Common myeloid progenitor, CD34-positive (primary cell): Measurements from ENCODE around the gene C15orf62. TPM values are rescaled to one million over a fixed set of nuclear protein-coding genes. Genes with fewer than 3 reads are reported as not detected.
A peak's percentile ranks its signal among the peaks of the same experiment; 100 is the strongest.

Experiments
- CTCF ChIA-PET: fragments of 350-600 bp; sonication (Branson Sonifier 250); formaldehyde crosslinking; loops from one replicate; lab custom pipeline; 2021; ENCODE audit warnings: antibody characterized with exemption; lab: Charles Lee
- POLR2A ChIA-PET: fragments of 350-600 bp; sonication (Branson Sonifier 250); formaldehyde crosslinking; loops from one replicate; lab custom pipeline; 2021; ENCODE audit warnings: antibody characterized with exemption; lab: Charles Lee
- DNase-seq, 3 donors: peaks; one replicate each; pipeline versions ENCODE4 v3.0.0 to v3.0.0-alpha.2; 2013
- H3K27ac ChIP-seq, 2 experiments: 1 replicate in 1 of 2; 2 replicates in 1 of 2; pipeline ENCODE4 v1.7.0; 2013; ENCODE audit warnings: inconsistent platforms in 2 of 2, low read length in 2 of 2, mild to moderate bottlenecking in 2 of 2, low read depth in 1 of 2, moderate library complexity in 1 of 2; ENCODE audit not compliant: severe bottlenecking in 2 of 2, insufficient read depth in 1 of 2, poor library complexity in 1 of 2
- H3K27me3 ChIP-seq, 5 experiments: replicated peaks in 2 of 5; 1 replicate in 3 of 5; 2 replicates in 2 of 5; pipeline versions ENCODE4 v1.6.1 to v1.7.0; 2013; ENCODE audit warnings: low read length in 4 of 5, mild to moderate bottlenecking in 2 of 5, moderate library complexity in 2 of 5, inconsistent platforms in 1 of 5; ENCODE audit not compliant: insufficient read depth in 5 of 5, control insufficient read depth in 4 of 5
- H3K36me3 ChIP-seq, 4 experiments: 1 replicate in 2 of 4; 2 replicates in 2 of 4; pipeline versions ENCODE4 v1.6.1 to v1.7.0; 2013; ENCODE audit warnings: low read length in 3 of 4, control low read depth in 1 of 4, mild to moderate bottlenecking in 1 of 4; ENCODE audit not compliant: control insufficient read depth in 4 of 4, insufficient read depth in 4 of 4
- H3K4me1 ChIP-seq, 4 experiments: 1 replicate in 3 of 4; 2 replicates in 1 of 4; pipeline versions ENCODE4 v1.6.1 to v1.7.1; 2013; ENCODE audit warnings: low read length in 3 of 4, mild to moderate bottlenecking in 3 of 4, control low read depth in 1 of 4, inconsistent platforms in 1 of 4, moderate library complexity in 1 of 4; ENCODE audit not compliant: control insufficient read depth in 4 of 4, insufficient read depth in 4 of 4; ENCODE audit errors: control extremely low read depth in 1 of 4
- H3K4me3 ChIP-seq, 7 experiments: 1 replicate in 4 of 7; 2 replicates in 3 of 7; pipeline versions ENCODE4 v1.5.1 to v1.7.0; 2013; ENCODE audit warnings: mild to moderate bottlenecking in 7 of 7, low read length in 6 of 7, moderate library complexity in 6 of 7, inconsistent platforms in 2 of 7, low read depth in 2 of 7, control low read depth in 1 of 7; ENCODE audit not compliant: insufficient read depth in 4 of 7, control insufficient read depth in 1 of 7; ENCODE audit errors: extremely low read depth in 1 of 7
- H3K9me3 ChIP-seq, 5 experiments: 1 replicate in 4 of 5; 2 replicates in 1 of 5; pipeline versions ENCODE4 v1.6.1 to v1.7.1; 2013; ENCODE audit warnings: low read length in 4 of 5, mild to moderate bottlenecking in 2 of 5, inconsistent platforms in 1 of 5, low read depth in 1 of 5, moderate library complexity in 1 of 5; ENCODE audit not compliant: control insufficient read depth in 4 of 5, insufficient read depth in 2 of 5; ENCODE audit errors: control extremely low read depth in 1 of 5
- WGBS: methylation state at CpG from one replicate; pipeline ENCODE4 v1.1.5; 2013; ENCODE audit not compliant: insufficient coverage; 5-methylcytosine and 5-hydroxymethylcytosine counted together
- polyA plus RNA-seq: library from polyadenylated mRNA; unstranded; fragments of 120-200 nt; gene quantifications from one replicate; pipeline ENCODE4 v1.2.1, GENCODE V29; 2013

The C15orf62 gene, protein sequence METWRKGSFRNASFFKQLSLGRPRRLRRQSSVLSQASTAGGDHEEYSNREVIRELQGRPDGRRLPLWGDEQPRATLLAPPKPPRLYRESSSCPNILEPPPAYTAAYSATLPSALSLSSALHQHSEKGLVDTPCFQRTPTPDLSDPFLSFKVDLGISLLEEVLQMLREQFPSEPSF
- polyA plus RNA-seq = 2.5 TPM

DNA sequence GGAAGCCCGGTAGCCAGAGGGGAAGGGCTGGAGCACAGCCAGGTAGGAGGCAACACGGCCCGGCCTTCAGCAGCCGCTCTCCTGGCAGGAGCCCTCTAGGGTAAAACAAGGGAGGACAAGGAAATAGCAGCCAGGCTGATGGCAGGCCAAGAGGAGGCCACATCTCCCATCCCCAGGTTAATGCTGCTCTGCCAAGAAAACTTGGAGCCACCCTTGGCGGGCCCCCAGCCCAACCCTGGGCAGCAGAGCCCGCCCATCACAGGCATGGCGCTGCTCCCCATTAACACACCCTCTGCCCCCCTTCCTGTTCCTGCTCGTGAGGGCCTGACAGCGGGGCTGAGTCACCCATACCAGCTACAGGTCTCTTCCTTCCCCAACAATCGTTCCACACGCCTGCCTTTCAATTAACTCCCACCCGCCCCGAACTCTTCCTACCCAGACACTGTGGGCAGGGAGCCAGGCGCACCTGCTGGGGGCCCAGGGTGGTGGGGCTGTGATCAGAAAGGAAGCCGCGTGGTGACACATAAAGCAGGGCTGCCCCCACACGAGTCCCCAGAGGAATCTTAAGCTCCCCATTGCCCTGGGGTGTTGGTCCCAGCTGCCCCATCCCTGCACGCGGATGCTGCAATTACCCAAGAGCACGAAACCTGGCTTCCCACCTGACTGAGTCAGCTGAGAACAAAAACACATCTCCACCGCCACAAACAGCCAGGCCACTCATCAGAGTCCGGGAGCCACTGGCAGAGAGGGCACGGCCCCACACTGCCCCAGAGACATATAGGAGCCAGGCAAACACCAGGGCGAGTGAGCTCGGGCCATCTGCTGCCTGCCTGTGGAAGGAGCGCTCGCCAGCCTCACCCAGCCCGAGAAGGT, at the start of gene C15orf62:
C15orf62 (plus strand) TSS at position 707 of the 873 bp plus-strand sequence. CDS start 516 bp downstream, outside the sequence.
- no peaks in the 10 kb centered on the region for H3K27me3 ChIP-seq
- DNase-seq = peak; percentile 86 to 97 (median 94)
- peaks cover under 1 to 55% (median 28%) of the 10 kb centered on the region in 4 experiments for H3K36me3 ChIP-seq
- WGBS = 9% methylated on average over 22 of the region's 28 CpGs
- H3K9me3 ChIP-seq = no peaks in the 10 kb centered on the region
- H3K27ac ChIP-seq = peak within 1 kb of the TSS; percentile 40 to 65
- POLR2A ChIA-PET = interaction anchor here (0.6 to 1.0 kb wide), 2 partner anchors 13 to 153 kb away, joined by 4 read pairs; no protein-coding TSS in a partner anchor
- peak within 1 kb of the TSS in 5 of 7 experiments; percentile 21 to 63 (median 53) for H3K4me3 ChIP-seq
- peaks cover 4 to 64% (median 52%) of the 10 kb centered on the region in 4 experiments for H3K4me1 ChIP-seq
- CTCF ChIA-PET = interaction anchor here (0.8 to 14.6 kb wide), 14 partner anchors 8 to 90 kb away, joined by 3 to 123 read pairs (median 5); partner anchors contain the start of gene RAD51

DNA sequence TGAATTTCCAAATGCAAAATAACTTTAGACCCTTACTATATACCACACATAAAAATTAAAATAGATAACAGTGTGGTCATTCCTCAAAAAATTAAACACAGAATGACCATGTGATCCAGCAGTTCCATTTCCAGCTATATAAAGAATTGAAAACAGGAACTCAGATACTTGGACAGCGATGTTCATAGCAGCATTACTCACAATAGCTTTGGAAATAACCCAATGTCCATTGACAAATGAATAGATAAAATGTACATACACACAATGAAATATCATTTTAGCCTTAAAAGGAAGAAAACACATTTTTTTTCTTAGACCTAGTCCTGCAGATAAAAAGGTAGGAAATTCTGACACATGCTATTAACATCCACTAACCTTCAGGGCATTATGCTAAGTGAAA, 48.1 kb upstream of the C15orf62 start:
- no peak for DNase-seq
- Histone ChIP-seq H3K27me3 (no peaks in the 10 kb centered on the region), H3K27ac (no peak overlapping the region), H3K4me1 (no peaks in the 10 kb centered on the region), H3K9me3 (no peaks in the 10 kb centered on the region), H3K4me3 (no peak overlapping the region), H3K36me3 (peaks cover 2 to 39% (median 11%) of the 10 kb centered on the region in 4 experiments)
- 86% methylated on average over 1 of the region's 1 CpG for WGBS
- POLR2A ChIA-PET = no interaction called here
- CTCF ChIA-PET = interaction anchor here (1.4 kb wide), 1 partner anchor 61 kb away, joined by 3 read pairs; no protein-coding TSS in a partner anchor

DNA sequence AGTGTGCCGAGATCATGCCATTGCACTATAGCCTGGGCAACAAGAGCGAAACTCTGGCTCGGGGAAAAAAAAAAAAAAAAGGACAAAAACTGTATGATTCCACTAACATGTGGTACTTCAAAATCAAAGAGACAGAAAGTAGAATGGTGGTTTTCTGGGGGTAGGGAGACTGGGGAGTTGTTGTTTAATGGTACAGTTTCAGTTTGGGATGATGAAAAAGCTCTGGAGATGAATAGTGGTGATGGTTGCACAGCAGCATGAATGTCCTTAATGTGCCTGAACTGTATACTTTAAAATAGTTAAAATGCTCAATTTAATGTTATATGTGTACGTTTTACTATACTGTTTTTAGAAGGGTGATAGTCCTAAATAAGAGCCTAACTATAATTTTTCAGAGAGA, 47.4 kb upstream of the C15orf62 start:
- ChIA-PET CTCF (interaction anchor here (0.5 to 2.0 kb wide), 3 partner anchors 22 to 252 kb away, joined by 3 to 6 read pairs (median 5); no protein-coding TSS in a partner anchor), POLR2A (interaction anchor here (0.6 kb wide), 1 partner anchor 16 kb away, joined by 12 read pairs; no protein-coding TSS in a partner anchor)
- no peaks in the 10 kb centered on the region for H3K9me3 ChIP-seq
- H3K4me3 ChIP-seq = no peak overlapping the region
- H3K27ac ChIP-seq = no peak overlapping the region
- no peaks in the 10 kb centered on the region for H3K27me3 ChIP-seq
- WGBS = 100% methylated on average over 2 of the region's 4 CpGs
- no peaks in the 10 kb centered on the region for H3K4me1 ChIP-seq
- no peak for DNase-seq
- peaks cover 3 to 39% (median 11%) of the 10 kb centered on the region in 4 experiments for H3K36me3 ChIP-seq

DNA sequence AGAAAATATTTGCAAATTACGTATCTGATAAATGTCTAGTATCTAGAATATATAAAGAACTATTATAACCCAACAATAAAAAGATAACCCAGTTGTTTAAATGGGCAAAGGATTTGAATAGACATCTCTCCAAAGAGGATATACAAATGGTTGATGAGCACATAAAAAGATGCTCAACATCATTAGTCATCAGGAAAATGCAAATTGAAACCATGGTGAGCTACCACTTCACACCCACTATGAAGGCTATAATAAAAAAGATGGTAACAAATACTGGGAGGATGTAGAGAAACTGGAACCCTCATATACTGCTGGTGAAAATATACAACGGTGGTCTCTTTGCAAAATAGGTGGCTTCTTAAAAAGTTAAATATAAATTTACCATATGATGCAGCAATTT, 46.8 kb upstream of the C15orf62 start:
- CTCF ChIA-PET = interaction anchor here (0.5 to 2.0 kb wide), 6 partner anchors 14 to 252 kb away, joined by 3 to 6 read pairs (median 5); no protein-coding TSS in a partner anchor
- DNase-seq = no peak
- H3K36me3 ChIP-seq = peaks cover 5 to 36% (median 11%) of the 10 kb centered on the region in 4 experiments
- H3K9me3 ChIP-seq = no peaks in the 10 kb centered on the region
- H3K27me3 ChIP-seq = no peaks in the 10 kb centered on the region
- no CpG with 5 or more reads among the region's 2 CpGs for WGBS
- no peaks in the 10 kb centered on the region for H3K4me1 ChIP-seq
- POLR2A ChIA-PET = interaction anchor here (0.6 kb wide), 1 partner anchor 15 kb away, joined by 12 read pairs; no protein-coding TSS in a partner anchor
- no peak overlapping the region for H3K27ac ChIP-seq
- no peak overlapping the region for H3K4me3 ChIP-seq

DNA sequence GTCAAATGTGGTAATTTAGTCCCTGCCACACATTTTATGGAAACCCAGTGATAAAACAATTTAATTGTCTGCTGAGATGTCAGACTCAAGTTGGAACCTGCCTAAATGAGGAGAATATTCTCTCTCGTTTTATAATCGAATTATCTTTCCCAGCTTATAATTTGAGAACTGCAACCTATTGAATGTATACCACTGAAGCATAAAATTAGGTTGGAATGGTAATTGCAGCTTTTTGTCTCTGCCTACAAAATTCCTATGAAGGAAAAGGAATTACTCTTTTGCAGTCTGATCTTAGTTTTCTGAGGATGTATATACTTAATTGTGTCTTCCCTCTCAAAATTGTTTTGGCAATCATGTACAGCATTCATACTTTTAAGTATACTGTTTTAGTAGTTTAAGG, 45.9 kb upstream of the C15orf62 start:
- POLR2A ChIA-PET = no interaction called here
- no peaks in the 10 kb centered on the region for H3K4me1 ChIP-seq
- H3K27me3 ChIP-seq = no peaks in the 10 kb centered on the region
- no CpG with 5 or more reads among the region's 2 CpGs for WGBS
- no peak overlapping the region for H3K27ac ChIP-seq
- no peak for DNase-seq
- CTCF ChIA-PET = interaction anchor here (0.8 to 2.0 kb wide), 6 partner anchors 15 to 52 kb away, joined by 3 to 6 read pairs (median 5); no protein-coding TSS in a partner anchor
- no peak overlapping the region for H3K4me3 ChIP-seq
- H3K36me3 ChIP-seq = peaks cover 5 to 34% (median 11%) of the 10 kb centered on the region in 4 experiments
- no peaks in the 10 kb centered on the region for H3K9me3 ChIP-seq

DNA sequence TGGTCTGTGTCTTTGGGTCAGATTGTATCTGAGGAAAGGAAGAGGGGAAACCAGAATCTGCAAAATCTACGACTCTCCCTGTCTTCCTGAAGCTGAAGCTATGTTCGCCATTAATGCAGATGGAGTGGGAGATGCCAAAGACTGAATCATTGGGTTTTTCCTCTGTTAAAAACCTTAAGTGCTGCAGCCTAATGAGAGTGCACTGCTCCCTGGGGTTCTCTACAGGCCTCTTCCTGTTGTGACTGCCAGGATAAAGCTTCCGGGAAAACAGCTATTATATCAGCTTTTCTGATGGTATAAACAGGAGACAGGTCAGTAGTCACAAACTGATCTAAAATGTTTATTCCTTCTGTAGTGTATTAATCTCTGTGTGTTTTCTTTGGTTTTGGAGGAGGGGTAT, 38.7 kb upstream of the C15orf62 start:
- Histone ChIP-seq H3K36me3 (peaks cover 14 to 65% (median 34%) of the 10 kb centered on the region in 4 experiments), H3K4me3 (no peak overlapping the region), H3K9me3 (no peaks in the 10 kb centered on the region), H3K27me3 (no peaks in the 10 kb centered on the region), H3K4me1 (no peaks in the 10 kb centered on the region), H3K27ac (no peak overlapping the region)
- POLR2A ChIA-PET = no interaction called here
- CTCF ChIA-PET = interaction anchor here (0.9 to 1.8 kb wide), 5 partner anchors 10 to 55 kb away, joined by 3 to 7 read pairs (median 5); partner anchors contain the start of gene C15orf62
- 100% methylated on average over 3 of the region's 3 CpGs for WGBS
- DNase-seq = no peak
